ENCODE data around the gene CD34.

- no peak for TF ChIP-seq ZNF8 (CRISPR knock-in tag; IDR thresholded peaks at IDR 0.05)
- no peak for TF ChIP-seq TCF4 (CRISPR knock-in tag; IDR thresholded peaks at IDR 0.05; ENCODE audit: borderline replicate concordance)
- TF ChIP-seq, protein P1, sequence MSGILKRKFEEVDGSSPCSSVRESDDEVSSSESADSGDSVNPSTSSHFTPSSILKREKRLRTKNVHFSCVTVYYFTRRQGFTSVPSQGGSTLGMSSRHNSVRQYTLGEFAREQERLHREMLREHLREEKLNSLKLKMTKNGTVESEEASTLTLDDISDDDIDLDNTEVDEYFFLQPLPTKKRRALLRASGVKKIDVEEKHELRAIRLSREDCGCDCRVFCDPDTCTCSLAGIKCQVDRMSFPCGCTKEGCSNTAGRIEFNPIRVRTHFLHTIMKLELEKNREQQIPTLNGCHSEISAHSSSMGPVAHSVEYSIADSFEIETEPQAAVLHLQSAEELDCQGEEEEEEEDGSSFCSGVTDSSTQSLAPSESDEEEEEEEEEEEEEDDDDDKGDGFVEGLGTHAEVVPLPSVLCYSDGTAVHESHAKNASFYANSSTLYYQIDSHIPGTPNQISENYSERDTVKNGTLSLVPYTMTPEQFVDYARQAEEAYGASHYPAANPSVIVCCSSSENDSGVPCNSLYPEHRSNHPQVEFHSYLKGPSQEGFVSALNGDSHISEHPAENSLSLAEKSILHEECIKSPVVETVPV (CRISPR knock-in tag; IDR thresholded peaks at IDR 0.05) = no peak
- TF ChIP-seq OSR1 (CRISPR knock-in tag; IDR thresholded peaks at IDR 0.05) = no peak
- TF ChIP-seq, protein P2, sequence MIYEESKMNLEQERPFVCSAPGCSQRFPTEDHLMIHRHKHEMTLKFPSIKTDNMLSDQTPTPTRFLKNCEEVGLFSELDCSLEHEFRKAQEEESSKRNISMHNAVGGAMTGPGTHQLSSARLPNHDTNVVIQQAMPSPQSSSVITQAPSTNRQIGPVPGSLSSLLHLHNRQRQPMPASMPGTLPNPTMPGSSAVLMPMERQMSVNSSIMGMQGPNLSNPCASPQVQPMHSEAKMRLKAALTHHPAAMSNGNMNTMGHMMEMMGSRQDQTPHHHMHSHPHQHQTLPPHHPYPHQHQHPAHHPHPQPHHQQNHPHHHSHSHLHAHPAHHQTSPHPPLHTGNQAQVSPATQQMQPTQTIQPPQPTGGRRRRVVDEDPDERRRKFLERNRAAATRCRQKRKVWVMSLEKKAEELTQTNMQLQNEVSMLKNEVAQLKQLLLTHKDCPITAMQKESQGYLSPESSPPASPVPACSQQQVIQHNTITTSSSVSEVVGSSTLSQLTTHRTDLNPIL (CRISPR knock-in tag; IDR thresholded peaks at IDR 0.05; ENCODE audit: low read depth) = no peak
- TF ChIP-seq ARNTL (CRISPR knock-in tag; IDR thresholded peaks at IDR 0.05; ENCODE audit: borderline replicate concordance, low read depth) = no peak
- TF ChIP-seq TOX (CRISPR knock-in tag; IDR thresholded peaks at IDR 0.05; ENCODE audit: borderline replicate concordance) = no peak
- no peak for TF ChIP-seq ZFP30 (CRISPR knock-in tag; IDR thresholded peaks at IDR 0.05)
- no peak for TF ChIP-seq PATZ1 (CRISPR knock-in tag; IDR thresholded peaks at IDR 0.05; ENCODE audit: borderline replicate concordance)
- TF ChIP-seq ESRRG (CRISPR knock-in tag; IDR thresholded peaks at IDR 0.05) = no peak
- no peak for TF ChIP-seq ISL1 (CRISPR knock-in tag; IDR thresholded peaks at IDR 0.05)
- TF ChIP-seq, protein P3, sequence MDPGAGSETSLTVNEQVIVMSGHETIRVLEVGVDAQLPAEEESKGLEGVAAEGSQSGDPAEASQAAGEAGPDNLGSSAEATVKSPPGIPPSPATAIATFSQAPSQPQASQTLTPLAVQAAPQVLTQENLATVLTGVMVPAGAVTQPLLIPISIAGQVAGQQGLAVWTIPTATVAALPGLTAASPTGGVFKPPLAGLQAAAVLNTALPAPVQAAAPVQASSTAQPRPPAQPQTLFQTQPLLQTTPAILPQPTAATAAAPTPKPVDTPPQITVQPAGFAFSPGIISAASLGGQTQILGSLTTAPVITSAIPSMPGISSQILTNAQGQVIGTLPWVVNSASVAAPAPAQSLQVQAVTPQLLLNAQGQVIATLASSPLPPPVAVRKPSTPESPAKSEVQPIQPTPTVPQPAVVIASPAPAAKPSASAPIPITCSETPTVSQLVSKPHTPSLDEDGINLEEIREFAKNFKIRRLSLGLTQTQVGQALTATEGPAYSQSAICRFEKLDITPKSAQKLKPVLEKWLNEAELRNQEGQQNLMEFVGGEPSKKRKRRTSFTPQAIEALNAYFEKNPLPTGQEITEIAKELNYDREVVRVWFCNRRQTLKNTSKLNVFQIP (CRISPR knock-in tag; IDR thresholded peaks at IDR 0.05; ENCODE audit: borderline replicate concordance, low read depth) = no peak
Measured at GRCh38 chr1:207883660-207884250, 27.2 kb downstream of the CD34 start.

Measured in SK-N-SH treated with all-trans-retinoic acid at 6 μM for 48 hours (cell line).